Activated gamma-delta T cell treated with Interleukin-2 at 50 U/mL for 16 hours (primary cell): Measurements from ENCODE around the gene DOCK3.
"Not testable (repeated sequence)": the region's sequence is repeated elsewhere in the genome, so short reads cannot be mapped to it uniquely, and the experiment has no call there.

Experiments
- DNase-seq: peaks from one replicate; pipeline ENCODE4 v3.0.0-alpha.2; 2020

DOCK3 gene

DNA sequence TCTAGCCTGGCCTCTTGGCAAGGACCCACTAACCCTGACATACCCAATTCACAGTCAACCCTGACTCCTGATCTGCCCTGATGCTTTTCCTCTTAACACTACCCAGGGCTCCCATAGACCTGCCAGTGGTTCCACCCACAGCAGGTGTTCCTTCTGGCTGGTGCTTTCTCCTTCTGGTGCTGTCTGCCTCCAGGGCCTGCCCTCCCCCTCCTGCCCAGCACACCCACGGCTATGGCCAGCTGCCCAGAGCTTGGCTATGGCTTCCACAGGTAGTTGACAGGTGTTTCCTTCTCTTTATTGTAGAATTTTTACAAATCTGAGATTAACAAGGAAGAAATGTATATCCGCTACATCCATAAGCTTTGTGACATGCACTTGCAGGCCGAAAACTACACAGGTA is 663.9 kb downstream of the DOCK3 start:
- no peak for DNase-seq

DNA sequence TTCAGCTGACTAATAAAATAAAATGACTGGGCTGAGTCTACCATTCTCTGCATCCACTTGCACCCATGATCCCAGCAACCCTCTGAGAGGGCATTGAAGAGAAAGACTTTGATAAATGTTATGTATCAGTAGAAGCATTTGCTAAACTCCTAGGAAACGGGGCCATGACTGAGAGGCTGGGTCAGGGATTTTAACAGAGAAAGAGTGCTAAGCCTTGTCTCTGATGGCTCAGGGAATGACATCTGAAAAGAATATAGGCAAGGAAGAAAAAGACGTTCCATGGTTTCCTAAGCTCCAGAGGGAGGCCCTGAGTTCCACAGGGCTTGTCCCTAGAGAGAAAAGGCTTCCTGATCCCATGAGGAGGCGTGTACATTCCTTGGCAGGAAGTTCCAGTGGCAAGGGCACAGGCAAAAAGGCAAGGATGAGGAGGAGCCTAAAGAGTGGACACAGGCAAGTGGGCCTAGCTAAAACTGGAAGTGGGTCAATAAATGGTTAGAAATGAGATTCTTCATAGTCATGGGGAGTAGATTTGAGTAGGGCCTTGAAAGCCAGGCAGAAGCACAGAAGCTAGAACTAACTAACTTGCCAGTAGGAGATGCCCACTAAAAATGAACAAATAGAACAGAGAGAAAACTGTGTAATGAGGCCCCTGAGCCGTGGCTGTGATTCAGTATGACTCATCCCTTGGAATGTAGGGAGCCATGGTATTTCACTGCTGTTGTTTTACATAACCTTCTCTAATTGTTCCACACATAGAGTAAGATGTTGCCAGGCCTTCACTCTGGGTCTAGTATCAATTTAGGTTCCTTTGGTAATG is 665.5 kb downstream of the DOCK3 start:
- DNase-seq: no peak

DNA sequence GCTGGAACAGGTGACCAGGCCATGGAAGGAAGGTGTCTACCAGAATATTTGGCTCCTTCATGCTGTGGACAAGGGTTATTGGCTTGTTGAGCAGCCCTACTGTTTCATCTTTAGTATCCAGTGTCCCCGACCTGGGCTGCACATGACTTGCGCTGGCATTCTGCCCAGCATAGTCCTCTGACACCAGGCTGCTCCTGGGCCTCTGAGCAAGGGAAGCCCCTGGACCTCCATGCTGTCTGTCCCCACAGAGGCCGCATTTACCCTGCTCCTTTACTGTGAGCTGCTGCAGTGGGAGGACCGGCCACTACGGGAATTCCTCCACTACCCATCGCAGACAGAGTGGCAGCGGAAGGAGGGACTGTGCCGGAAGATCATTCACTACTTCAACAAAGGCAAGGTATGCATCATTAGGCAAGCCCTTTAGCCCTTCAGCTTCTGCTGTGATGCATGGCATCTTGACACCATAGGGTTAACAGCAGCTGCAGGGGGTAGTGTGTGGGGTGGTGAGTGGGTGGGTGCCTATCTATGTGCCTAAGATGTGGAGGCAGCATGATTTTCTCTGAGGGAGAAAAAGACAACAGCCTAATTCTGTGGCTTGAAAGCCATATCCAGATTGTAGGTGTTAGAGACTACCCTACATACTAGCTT is 666.4 kb downstream of the DOCK3 start:
- no peak for DNase-seq

DNA sequence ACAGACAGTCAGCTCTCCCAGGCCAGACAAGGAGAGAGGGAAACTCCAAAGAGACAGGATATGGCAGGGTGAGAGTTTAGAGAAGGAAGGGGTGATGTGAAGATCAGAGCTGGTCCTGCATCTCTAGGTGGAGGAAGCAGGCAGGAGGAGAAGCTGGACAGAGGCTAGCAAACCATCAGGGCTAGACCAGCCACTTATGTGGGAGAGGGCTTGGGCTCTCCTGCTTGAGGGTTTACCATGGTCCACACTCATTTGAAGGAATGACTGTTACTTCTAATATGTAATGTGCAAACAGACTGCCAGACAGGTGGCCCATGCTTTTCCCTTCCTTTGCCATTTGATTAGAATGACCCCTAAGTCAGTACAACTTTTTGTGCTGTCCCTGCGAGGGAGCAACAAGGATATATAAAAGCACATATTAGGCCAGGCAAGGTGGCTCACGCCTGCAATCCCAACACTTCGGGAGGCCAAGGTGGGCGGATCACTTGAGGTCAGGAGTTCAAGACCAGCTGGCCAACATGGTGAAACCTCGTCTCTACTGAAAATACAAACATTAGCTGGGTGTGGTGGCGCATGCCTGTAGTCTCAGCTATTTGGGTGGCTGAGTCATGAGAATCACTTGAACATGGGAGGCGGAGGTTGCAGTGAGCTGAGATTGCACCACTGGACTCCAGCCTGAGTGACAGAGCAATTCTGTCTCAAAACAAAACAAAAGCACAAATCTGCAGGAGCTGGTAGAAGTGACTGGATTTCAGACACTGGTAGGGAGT is 669.4 kb downstream of the DOCK3 start:
- no peak for DNase-seq

DNA sequence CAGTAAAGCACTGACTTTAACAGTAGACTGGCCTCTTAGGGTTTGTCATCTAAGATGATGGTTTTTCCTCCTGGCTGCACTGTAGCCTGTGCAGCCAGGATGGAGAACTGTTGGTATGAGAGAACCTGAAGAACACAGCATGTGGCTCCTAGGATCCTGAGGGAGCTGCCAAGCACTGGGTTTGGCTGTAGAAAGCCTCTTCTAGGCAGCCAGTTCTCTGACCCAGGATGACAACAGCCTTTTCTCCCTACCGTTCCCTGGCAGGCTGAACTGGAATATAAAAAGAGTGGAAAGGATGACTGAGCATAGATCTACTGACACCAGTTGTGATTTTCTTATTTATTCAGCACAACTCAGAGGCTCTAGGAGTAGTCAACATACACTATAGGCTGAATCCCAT is 676.0 kb downstream of the DOCK3 start:
- DNase-seq: no peak

DNA sequence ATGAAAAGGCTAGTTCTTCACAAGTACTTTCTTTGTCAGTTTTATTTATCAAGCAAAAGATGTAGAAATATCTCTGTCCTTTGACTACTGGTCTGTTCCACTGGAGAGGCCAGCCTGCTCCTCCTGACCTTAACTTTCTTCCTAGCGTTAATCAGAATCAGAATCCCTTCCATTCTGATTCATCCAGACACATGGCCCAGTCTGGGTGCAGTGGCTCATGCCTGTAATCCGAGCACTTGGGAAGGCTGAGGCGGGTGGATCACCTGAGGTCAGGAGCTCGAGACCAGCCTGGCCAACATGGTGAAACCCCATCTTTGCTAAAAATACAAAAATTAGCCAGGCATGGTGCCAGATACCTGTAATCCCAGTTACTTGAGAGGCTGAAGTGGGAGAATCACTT is 678.4 kb downstream of the DOCK3 start:
- no peak for DNase-seq

DNA sequence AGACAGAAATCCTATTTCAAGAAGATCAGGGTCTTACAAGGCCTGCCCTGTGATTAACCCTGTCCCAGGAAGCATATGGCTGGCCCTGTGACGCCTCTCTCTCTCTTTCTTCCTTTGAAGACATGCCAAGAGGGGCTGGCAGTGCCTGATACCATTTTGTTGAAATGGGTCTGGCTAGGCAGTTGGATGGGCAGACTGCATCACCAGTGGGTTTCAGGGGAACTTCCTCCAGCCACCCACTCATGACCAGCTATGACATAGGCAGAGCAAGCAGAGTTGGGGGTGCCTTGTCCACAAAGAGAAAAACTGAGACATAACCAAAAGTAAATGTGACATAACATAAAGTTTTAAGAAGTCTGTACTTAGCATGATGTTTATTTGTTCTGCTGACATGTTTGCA is 679.0 kb downstream of the DOCK3 start:
- DNase-seq: no peak

DNA sequence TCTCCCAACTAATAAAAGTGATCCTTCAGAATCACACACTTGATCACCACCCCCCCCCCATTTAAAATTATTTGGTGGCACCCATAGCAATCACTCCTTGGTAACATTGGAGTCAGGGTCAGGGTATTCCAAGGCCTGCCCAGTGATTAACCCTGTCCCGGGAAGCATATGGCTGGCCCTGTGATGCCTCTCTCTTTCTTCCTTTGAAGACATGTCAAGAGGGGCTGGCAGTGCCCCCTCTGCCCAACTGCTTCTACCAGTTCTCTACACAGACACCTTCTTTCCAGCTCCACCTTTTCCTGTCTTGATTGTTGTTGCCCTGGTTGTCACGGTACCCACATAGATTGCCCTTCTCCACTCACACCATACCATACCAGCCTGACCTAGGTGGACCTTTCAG is 679.4 kb downstream of the DOCK3 start:
- no peak for DNase-seq

DNA sequence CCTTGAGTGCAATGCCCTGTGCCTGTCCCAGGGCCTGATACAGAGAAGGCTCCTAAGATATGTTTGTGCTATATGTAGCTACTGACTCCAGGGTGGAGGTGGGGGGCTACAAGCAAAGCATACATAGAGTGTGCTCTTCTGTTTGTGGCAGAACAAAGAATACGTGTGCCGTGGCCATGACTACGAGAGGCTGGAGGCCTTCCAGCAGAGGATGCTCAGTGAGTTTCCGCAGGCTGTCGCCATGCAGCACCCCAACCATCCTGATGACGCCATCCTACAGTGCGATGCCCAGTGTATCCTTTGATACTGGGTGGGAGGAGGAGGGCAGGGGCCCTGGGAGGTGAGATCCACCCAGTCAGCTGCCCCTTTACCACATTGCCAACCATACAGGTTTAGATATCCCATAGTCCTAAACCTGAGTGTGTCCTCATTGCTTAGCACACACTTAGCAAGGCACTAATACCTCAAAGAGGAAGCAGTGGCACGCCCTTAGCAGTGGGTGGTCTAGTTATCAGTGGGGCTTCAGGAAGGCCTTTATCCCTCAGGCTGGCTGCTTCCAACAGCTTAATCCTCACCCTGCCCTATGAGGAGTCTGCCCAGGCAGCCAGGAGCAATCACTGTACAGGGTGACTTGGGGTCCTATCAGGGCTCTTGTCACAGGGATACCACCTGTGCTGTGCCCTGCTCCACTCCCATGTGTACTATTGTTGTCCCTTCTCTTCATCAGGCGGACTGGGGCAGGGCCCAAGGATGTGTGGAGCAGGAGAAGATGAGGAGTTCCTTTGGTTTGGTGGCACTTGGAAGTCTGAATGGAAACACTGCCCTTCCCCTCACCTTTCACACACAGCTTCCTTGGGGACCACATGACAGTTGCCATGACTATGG is 680.2 kb downstream of the DOCK3 start:
- DNase-seq: no peak

DNA sequence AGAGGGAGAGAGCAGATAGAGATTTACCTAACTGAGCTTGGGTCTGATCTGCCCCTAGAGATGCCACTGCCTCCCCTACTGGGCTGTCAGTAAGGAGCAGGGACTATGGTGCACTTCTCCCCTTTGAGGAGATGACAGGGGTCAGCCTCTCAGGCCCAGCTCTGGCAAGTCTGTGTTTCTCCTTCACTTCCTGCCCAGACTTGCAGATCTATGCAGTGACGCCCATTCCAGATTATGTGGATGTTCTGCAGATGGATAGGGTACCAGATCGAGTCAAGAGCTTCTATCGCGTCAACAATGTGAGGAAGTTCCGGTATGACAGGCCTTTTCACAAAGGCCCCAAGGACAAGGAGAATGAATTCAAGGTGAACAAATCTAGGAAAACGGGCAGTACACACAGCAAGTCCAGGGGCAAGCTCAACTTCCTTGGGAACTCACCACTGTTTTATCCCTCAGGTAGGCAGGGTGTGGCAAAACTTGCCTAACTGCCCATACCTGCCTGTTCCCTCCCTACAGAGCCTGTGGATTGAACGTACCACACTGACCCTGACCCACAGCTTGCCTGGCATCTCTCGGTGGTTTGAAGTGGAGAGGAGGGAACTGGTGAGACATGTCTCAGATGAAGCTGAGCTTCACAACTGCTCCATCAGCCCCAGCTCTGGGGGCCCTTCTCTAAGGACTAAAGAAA is 681.3 kb downstream of the DOCK3 start:
- DNase-seq: no peak

DNA sequence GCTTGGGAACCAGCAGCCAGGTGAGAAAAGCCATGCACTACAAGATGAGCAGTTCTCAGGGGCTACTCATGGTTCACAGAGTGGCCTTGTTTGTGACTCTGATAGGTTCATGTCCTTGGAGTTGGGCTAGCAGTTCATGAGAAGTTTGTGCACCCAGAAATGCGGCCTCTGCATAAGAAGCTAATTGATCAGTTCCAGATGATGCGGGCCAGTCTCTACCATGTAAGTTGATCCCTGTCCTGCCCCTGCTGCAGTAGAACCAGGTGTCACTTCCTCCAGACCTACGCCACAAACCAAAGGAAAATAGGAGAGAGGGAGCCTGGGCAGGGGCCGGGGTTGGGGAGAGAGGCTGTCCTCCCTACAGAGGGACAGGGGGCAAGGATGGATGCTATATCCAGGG is 683.1 kb downstream of the DOCK3 start:
- no peak for DNase-seq

DNA sequence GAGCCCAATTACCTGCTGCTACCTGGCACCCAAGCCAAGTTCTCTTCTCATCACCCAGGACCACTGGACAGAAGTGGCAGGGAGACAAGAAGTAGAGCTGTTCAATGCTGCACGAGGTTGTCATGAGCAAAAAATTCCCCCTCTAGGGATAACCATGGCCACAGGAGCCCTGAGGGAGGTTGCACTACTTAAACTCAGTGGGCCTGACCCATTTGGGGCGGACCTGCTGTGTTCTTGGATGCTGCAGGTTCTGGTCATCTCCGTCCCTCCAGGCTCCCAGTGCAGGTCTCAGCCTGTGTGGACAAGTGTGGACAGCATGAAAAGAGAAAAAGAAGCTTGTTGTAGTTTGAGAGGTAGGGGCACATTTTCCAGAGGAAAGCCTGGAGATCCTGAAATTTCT is 684.3 kb downstream of the DOCK3 start:
- DNase-seq: no peak

DNA sequence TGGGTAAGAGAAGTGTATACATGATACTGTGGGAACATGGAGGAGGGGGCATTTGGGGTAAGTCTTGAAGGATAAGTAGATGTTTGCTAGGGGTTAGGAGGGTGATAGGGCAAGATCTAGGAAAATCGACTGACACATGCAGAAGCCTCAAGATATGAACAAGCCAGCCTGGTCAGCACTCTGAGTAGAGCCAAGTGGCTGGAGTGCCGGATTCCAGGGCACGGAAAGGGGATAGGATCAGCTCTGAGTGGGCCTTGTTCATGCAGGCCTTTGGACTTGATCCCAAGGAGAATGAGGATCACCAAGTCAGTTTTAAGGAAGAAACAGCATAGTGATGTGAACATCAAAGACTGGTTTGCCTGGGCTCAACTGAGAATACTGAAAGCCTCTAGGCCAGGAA is 686.1 kb downstream of the DOCK3 start:
- DNase-seq: no peak

DNA sequence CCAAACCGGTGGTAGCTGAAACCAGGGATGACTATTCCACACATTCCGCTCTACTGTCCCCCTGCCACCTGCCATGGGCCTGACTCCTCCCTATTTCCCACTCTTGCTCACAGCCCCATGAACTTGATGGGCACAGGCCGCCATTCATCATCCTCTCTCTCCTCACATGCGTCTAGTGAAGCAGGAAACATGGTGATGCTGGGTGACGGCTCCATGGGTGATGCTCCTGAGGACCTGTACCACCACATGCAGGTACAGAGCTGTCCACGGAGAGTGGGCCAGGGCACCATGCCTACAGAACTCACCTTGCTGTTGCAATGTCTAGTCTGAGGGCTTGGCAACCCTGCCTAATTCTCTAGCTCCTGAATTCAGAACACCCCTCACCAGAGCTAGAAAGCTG is 687.0 kb downstream of the DOCK3 start:
- DNase-seq: no peak

DNA sequence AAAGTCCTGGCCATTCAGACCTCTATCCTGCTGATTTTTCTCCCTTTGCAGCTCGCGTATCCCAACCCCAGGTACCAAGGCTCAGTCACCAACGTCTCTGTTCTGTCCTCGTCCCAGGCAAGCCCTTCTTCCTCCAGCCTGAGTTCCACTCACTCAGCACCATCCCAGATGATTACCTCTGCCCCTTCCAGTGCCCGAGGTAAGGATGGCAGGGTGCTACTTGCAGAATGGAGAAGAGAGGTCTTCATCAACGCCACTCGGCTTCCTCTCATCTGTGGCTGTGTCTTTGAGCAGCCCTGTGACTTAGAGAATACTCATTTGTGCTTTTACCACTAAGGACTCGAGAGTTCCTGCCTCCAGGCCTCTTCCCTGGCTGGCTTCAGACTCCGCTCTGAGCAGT is 687.7 kb downstream of the DOCK3 start:
- no peak for DNase-seq

DNA sequence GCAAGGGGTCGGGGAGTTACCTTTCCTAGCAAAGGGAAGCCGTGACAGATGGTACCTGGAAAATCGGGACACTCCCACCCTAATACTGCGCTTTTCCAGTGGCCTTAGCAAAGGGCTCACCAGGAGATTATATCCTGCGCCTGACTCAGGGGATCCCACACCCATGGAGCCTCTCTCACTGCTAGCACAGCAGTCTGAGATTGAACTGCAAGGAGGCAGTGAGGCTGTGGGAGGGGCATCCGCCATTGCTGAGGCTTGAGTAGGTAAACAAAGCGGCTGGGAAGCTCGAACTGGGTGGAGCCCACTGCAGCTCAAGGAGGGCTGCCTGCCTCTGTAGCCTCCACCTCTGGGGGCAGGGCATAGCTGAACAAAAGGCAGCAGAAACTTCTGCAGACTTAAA is 693.5 kb downstream of the DOCK3 start:
- not testable (repeated sequence) for DNase-seq

DNA sequence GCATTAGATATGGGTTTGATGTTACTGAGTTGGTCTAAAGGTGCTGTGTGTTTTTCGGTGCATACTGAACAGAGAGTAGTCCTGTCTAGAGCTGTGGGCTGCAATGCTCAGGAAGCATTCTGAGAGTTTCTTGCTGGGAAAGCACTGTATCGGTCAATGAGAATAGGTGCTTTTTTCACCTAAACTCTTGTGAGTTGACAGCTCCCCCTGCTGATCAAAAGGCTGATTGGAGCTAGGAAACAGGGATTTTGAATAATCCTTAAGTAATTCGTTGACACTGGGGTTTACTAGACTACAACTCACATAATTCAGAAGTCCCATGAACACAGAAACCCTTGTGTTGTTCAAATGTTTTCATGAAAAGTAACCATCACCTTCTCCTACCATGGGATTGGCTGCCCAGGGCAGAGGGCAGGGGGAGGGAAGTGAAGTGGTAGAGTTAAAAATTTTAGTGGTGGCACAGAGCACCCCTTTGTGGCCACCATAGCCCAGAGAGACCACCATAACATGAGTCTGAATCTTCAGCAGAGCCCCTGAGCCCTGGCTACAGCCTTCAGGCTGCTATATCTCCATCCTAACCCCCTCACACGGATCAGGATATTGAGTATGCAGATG is 697.3 kb downstream of the DOCK3 start:
- peak; percentile 44 for DNase-seq

DNA sequence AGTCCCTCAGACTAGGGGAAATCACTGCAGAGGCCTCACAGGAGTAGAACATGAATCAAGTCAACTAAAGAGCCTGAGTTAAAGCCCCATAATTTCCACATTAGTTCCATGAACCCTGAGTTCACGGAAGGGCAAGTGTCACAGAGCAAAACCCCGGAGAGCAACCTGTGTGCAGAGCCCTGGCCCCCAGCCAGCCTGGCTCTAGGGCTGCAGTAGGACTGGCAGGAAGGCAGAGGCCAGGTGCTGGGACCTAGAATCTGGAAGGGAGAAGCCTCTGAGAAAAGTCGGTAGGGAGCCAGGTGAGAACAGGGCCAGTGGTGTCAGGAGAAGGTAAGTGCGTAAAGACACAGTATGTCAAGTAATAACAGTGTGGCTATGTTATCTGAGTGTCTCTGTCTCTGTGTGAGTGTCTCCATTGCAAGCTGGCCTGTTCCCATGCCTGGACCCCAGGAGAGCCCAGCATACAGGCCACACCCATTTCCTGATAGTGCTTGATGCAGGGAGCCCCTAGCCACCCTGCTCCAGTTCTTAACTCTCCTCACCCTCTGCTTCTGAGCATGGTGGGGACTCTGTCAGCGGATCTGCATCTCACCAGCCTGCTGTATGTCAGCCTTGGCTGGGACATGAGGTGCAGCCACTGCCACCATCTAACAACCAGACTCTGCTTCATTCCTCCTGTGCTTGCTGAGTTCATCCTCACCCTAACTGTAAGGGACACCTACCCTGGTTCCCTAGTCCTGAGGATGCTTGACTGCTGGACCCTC is 699.1 kb downstream of the DOCK3 start:
- DNase-seq: no peak

DNA sequence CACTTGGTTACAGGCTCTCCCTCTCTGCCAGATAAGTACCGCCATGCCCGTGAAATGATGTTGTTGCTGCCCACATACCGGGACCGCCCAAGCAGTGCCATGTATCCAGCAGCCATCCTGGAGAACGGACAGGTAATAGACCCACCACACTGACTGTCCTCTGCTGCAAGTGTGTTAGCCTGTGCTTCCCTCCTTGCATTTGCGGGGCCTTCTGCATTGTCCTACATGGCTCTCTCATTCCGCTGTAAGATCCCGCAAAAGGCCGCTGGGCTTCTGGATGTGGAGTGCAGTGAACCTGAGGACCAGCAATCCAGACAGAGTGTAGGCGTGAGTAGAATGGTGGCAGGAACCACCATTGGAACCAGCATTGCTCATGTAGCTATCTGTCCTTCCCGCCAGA is 699.7 kb downstream of the DOCK3 start:
- no peak for DNase-seq

DNA sequence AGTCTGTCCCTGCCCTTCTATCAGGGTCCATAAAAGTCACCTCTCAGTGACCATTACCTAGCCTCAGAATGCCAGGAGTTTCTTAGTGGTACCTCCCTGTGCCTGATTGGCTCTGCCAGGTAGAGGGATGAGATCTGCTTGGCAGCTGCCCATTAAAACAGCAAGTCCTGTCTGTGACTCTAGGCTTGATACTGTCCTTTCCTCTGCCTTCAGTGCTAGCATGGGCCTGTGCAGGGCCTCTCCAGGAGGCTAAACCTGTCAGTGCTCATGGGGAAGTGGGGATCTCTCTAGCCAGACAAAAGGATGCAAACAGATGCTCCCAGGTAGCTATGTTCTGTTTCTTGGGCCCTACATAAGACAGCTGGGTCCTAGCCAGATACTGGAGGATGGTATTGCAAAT is 700.4 kb downstream of the DOCK3 start:
- no peak for DNase-seq

DNA sequence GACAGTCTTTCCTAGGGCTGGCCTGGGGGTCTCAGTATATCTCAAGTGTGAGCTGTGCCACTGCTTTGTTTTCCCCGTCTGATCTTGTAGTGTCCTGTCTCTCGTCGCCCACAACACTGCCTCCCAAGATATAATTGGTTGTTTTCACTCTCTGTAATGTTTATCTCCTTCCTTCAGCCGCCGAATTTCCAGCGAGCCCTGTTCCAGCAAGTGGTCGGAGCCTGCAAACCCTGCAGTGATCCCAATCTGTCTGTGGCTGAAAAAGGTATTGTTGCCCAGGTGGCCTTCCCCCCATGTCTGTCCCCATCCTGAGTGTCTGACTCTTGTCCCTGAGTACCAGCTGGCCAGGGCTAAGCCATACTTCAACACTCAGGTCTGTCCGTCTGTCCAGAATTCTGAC is 700.8 kb downstream of the DOCK3 start:
- DNase-seq: no peak
